ENCODE results near the gene DNAI2.

GRCh38 chr17:74329378-74329777, 55.3 kb downstream of the DNAI2 start:
- TF ChIP-seq POLR2AphosphoS5 (IDR thresholded peaks at IDR 0.05; ENCODE audit: low read depth, low read length) = no peak
- TF ChIP-seq SPI1 (IDR thresholded peaks at IDR 0.05; ENCODE audit: low read depth, low read length) = no peak
- no peak for TF ChIP-seq POLR2A (IDR thresholded peaks at IDR 0.05; ENCODE audit: low read depth, low read length)
- TF ChIP-seq TAF1 (IDR thresholded peaks at IDR 0.05; ENCODE audit: low read depth, low read length) = no peak
- no peak for TF ChIP-seq POU2F2 (IDR thresholded peaks at IDR 0.05; ENCODE audit: low read depth, low read length)
- TF ChIP-seq PAX5 (IDR thresholded peaks at IDR 0.05; ENCODE audit: insufficient read depth, low read length, severe bottlenecking) = no peak
